ENCODE results near the gene PRKAG1. TPM values are rescaled to one million over a fixed set of nuclear protein-coding genes. Genes with fewer than 3 reads are reported as not detected.

PRKAG1 gene
- total RNA-seq, 1 experiment from 2014 or later, result 66.5 TPM

GRCh38 chr12:49049566-49050224 is 31.1 kb upstream of the PRKAG1 start:
- H3K9me3 ChIP-seq (ENCODE audit: low read length), result no peaks in the 10 kb centered on the region
- no peaks in the 10 kb centered on the region for H3F3A ChIP-seq (ENCODE audit: low read length, unreplicated experiment)
- no peaks in the 10 kb centered on the region for H3K9me2 ChIP-seq (replicated peaks; ENCODE audit: low read length)
- TF ChIP-seq EZH2 (IDR thresholded peaks at IDR 0.05; ENCODE audit: low read length, unreplicated experiment) (no peak), EZH2phosphoT487 (IDR thresholded peaks at IDR 0.05; ENCODE audit: borderline replicate concordance, low read length) (no peak), CTCF (conservative IDR thresholded peaks at IDR 0.05; ENCODE audit: low read depth, low read length) (no peak)
- no peak overlapping the region for H3K4me2 ChIP-seq (ENCODE audit: low read length)
- ChIA-PET POLR2A (ENCODE audit: unreplicated experiment) (no interaction called here), CTCF (no interaction called here)
- DNase-seq, result peak; percentile 51
- no peak overlapping the region for H3K4me3 ChIP-seq (ENCODE audit: low read length)
- H3K9ac ChIP-seq (ENCODE audit: low read length), result no peak overlapping the region
- peaks cover 16% of the 10 kb centered on the region for H3K79me2 ChIP-seq (ENCODE audit: low read length)
- peaks cover 7% of the 10 kb centered on the region for H3K4me1 ChIP-seq (ENCODE audit: insufficient read depth, low read length)
- intact Hi-C loops (cut with micrococcal nuclease), result no loop called here
- no peaks in the 10 kb centered on the region for H3K27me3 ChIP-seq (ENCODE audit: low read length)
- no peak overlapping the region for H3K27ac ChIP-seq (ENCODE audit: low read length)
- BruUV-seq (replicated peaks), result TSS peak; percentile 16
- peaks cover 83% of the 10 kb centered on the region for H3K36me3 ChIP-seq (ENCODE audit: low read depth, low read length)
- ATAC-seq, result peak; percentile 78
- H2AFZ ChIP-seq (ENCODE audit: low read length), result no peak overlapping the region
- H4K20me1 ChIP-seq (ENCODE audit: low read length), result peaks cover 21% of the 10 kb centered on the region; the same call in 1 of the 2 replicates

- Histone ChIP-seq H3K27ac (ENCODE audit: low read length) (no peak overlapping the region), H3K27me3 (ENCODE audit: low read length) (no peaks in the 10 kb centered on the region), H4K20me1 (ENCODE audit: low read length) (peaks cover 14% of the 10 kb centered on the region; the same call in 1 of the 2 replicates), H3K36me3 (ENCODE audit: low read depth, low read length) (peaks cover 85% of the 10 kb centered on the region), H3K9me3 (ENCODE audit: low read length) (no peaks in the 10 kb centered on the region), H3K79me2 (ENCODE audit: low read length) (peaks cover 9% of the 10 kb centered on the region), H3K9me2 (replicated peaks; ENCODE audit: low read length) (no peaks in the 10 kb centered on the region), H3K9ac (ENCODE audit: low read length) (no peak overlapping the region), H3K4me3 (ENCODE audit: low read length) (no peak overlapping the region), H2AFZ (ENCODE audit: low read length) (no peak overlapping the region), H3K4me2 (ENCODE audit: low read length) (no peak overlapping the region), H3K4me1 (ENCODE audit: insufficient read depth, low read length) (peaks cover 7% of the 10 kb centered on the region), H3F3A (ENCODE audit: low read length, unreplicated experiment) (no peaks in the 10 kb centered on the region)
- ChIA-PET CTCF (no interaction called here), POLR2A (ENCODE audit: unreplicated experiment) (interaction anchor here (0.6 kb wide), 1 partner anchor 25 kb away, joined by 8 read pairs; no protein-coding TSS in a partner anchor)
- no peak for DNase-seq
- intact Hi-C loops (cut with micrococcal nuclease), result no loop called here
- TF ChIP-seq CTCF (conservative IDR thresholded peaks at IDR 0.05; ENCODE audit: low read depth, low read length) (no peak), EZH2 (IDR thresholded peaks at IDR 0.05; ENCODE audit: low read length, unreplicated experiment) (no peak), EZH2phosphoT487 (IDR thresholded peaks at IDR 0.05; ENCODE audit: borderline replicate concordance, low read length) (no peak)
- BruUV-seq (replicated peaks), result no TSS peak
- no peak for ATAC-seq
Observed at GRCh38 chr12:49048953-49049352, 30.4 kb upstream of the PRKAG1 start.

- Histone ChIP-seq H3K27ac (ENCODE audit: low read length) (no peak overlapping the region), H4K20me1 (ENCODE audit: low read length) (0 out of 2 replicates have a peak, but pooled peaks cover 9% of the 10 kb centered on the region), H3K36me3 (ENCODE audit: low read depth, low read length) (peaks cover 86% of the 10 kb centered on the region), H3K9me3 (ENCODE audit: low read length) (no peaks in the 10 kb centered on the region), H3K4me3 (ENCODE audit: low read length) (no peak overlapping the region), H3K4me2 (ENCODE audit: low read length) (no peak overlapping the region), H3K9me2 (replicated peaks; ENCODE audit: low read length) (no peaks in the 10 kb centered on the region), H3F3A (ENCODE audit: low read length, unreplicated experiment) (no peaks in the 10 kb centered on the region), H3K9ac (ENCODE audit: low read length) (no peak overlapping the region), H3K27me3 (ENCODE audit: low read length) (no peaks in the 10 kb centered on the region), H3K79me2 (ENCODE audit: low read length) (no peaks in the 10 kb centered on the region), H3K4me1 (ENCODE audit: insufficient read depth, low read length) (peaks cover 7% of the 10 kb centered on the region), H2AFZ (ENCODE audit: low read length) (no peak overlapping the region)
- TF ChIP-seq EZH2phosphoT487 (IDR thresholded peaks at IDR 0.05; ENCODE audit: borderline replicate concordance, low read length), result no peak
- TF ChIP-seq EZH2 (IDR thresholded peaks at IDR 0.05; ENCODE audit: low read length, unreplicated experiment), result no peak
- no peak for TF ChIP-seq CTCF (conservative IDR thresholded peaks at IDR 0.05; ENCODE audit: low read depth, low read length)
- CTCF ChIA-PET, result no interaction called here
- ATAC-seq, result no peak
- POLR2A ChIA-PET (ENCODE audit: unreplicated experiment), result no interaction called here
- intact Hi-C loops (cut with micrococcal nuclease), result no loop called here
- no peak for DNase-seq
- BruUV-seq (replicated peaks), result no TSS peak
Observed at GRCh38 chr12:49046129-49046895, 27.7 kb upstream of the PRKAG1 start.
